SH-SY5Y (cell line): ENCODE data around the gene CDCP2.

ENCODE experiments used
- GATA2 ChIP-seq: IDR thresholded peaks from 2 replicates; pipeline ENCODE4 v1.6.1; 2011; ENCODE audit warnings: mild to moderate bottlenecking, low read depth, low read length
- GATA3 ChIP-seq: IDR thresholded peaks from 2 replicates; pipeline ENCODE4 v1.6.1; 2011; ENCODE audit warnings: low read depth, mild to moderate bottlenecking, low read length, moderate library complexity

- TF ChIP-seq GATA2 (no peak), GATA3 (no peak)
These were observed 34.1 kb downstream of the CDCP2 start for GRCh38 chr1:54118704-54119103.
